Measurements from ENCODE around the gene SRRM4.
"Not testable (repeated sequence)": the region's sequence is repeated elsewhere in the genome, so short reads cannot be mapped to it uniquely, and the experiment has no call there.

Gene SRRM4

GRCh38 chr12:119012179-119012578, 30.8 kb downstream of the SRRM4 start:
- Histone ChIP-seq H3K9me3 (replicated peaks; ENCODE audit: low read length) (peaks cover 2% of the 10 kb centered on the region), H3K4me2 (ENCODE audit: low read length) (no peak overlapping the region), H3K4me1 (ENCODE audit: control insufficient read depth, insufficient read depth, low read length) (no peaks in the 10 kb centered on the region), H3K9ac (ENCODE audit: low read depth, low read length) (no peak overlapping the region), H3K27me3 (ENCODE audit: control insufficient read depth, insufficient read depth, low read length) (no peaks in the 10 kb centered on the region), H3K36me3 (ENCODE audit: insufficient read depth, low read length) (no peaks in the 10 kb centered on the region), H3K4me3 (ENCODE audit: low read length) (no peak overlapping the region)

- Histone ChIP-seq H3K4me3 (ENCODE audit: low read length) (no peak overlapping the region), H3K4me2 (ENCODE audit: low read length) (no peak overlapping the region), H3K4me1 (ENCODE audit: control insufficient read depth, insufficient read depth, low read length) (no peaks in the 10 kb centered on the region), H3K27me3 (ENCODE audit: control insufficient read depth, insufficient read depth, low read length) (no peaks in the 10 kb centered on the region), H3K9ac (ENCODE audit: low read depth, low read length) (no peak overlapping the region), H3K9me3 (replicated peaks; ENCODE audit: low read length) (peaks cover 4% of the 10 kb centered on the region), H3K36me3 (ENCODE audit: insufficient read depth, low read length) (no peaks in the 10 kb centered on the region)
These were observed 31.7 kb downstream of the SRRM4 start for GRCh38 chr12:119013023-119013422.

- Histone ChIP-seq H3K4me2 (ENCODE audit: low read length) (no peak overlapping the region), H3K27me3 (ENCODE audit: control insufficient read depth, insufficient read depth, low read length) (no peaks in the 10 kb centered on the region), H3K9ac (ENCODE audit: low read depth, low read length) (no peak overlapping the region), H3K4me1 (ENCODE audit: control insufficient read depth, insufficient read depth, low read length) (no peaks in the 10 kb centered on the region), H3K9me3 (replicated peaks; ENCODE audit: low read length) (peaks cover 4% of the 10 kb centered on the region), H3K36me3 (ENCODE audit: insufficient read depth, low read length) (no peaks in the 10 kb centered on the region), H3K4me3 (ENCODE audit: low read length) (no peak overlapping the region)
These were observed 33.0 kb downstream of the SRRM4 start for GRCh38 chr12:119014368-119014767.

DNA sequence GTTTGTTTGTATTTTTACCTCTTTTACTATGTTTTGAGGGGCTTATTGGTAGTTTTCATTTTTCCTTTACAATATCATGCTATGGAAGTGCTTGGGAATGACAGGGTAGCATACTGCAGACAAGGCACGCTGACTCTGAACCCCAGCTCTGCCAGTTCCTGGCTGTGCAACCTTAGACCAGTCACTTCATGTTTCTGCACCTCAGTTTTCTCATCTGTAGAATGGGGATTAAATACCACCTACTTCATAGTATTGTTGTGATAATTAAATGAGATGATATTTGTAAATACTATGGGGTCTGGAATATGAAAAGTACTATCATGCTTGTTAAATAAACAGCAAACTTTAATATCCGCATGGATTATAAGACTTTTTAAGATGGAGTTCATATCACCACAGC, 35.4 kb downstream of the SRRM4 start:
- H3K9me3 ChIP-seq (replicated peaks; ENCODE audit: low read length): peaks cover 10% of the 10 kb centered on the region
- no peak overlapping the region for H3K4me2 ChIP-seq (ENCODE audit: low read length)
- no peak overlapping the region for H3K9ac ChIP-seq (ENCODE audit: low read depth, low read length)
- H3K27me3 ChIP-seq (ENCODE audit: control insufficient read depth, insufficient read depth, low read length): no peaks in the 10 kb centered on the region
- no peaks in the 10 kb centered on the region for H3K4me1 ChIP-seq (ENCODE audit: control insufficient read depth, insufficient read depth, low read length)
- no peaks in the 10 kb centered on the region for H3K36me3 ChIP-seq (ENCODE audit: insufficient read depth, low read length)
- no peak overlapping the region for H3K4me3 ChIP-seq (ENCODE audit: low read length)

DNA sequence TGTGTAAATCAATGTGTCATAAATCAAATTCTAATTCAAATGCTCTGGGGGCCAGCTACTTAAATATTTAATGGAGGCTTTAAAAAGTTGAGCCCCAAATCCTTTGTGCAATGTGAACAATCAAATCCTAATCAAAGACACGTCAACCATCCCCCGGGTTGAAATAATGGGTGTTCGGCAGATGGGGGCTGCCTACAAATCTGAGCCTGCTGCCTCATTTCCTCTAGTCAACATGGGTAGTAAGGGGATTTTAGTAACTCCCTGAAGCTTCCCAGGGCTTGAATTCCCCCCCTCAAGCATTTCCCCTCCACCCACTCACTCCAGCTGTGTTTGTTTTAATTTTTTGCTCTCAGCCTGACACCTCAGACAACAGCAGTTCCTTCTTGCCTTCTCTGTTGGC, 37.8 kb downstream of the SRRM4 start:
- Histone ChIP-seq H3K9me3 (replicated peaks; ENCODE audit: low read length) (peaks cover 10% of the 10 kb centered on the region), H3K4me2 (ENCODE audit: low read length) (no peak overlapping the region), H3K9ac (ENCODE audit: low read depth, low read length) (no peak overlapping the region), H3K27me3 (ENCODE audit: control insufficient read depth, insufficient read depth, low read length) (no peaks in the 10 kb centered on the region), H3K36me3 (ENCODE audit: insufficient read depth, low read length) (no peaks in the 10 kb centered on the region), H3K4me3 (ENCODE audit: low read length) (no peak overlapping the region), H3K4me1 (ENCODE audit: control insufficient read depth, insufficient read depth, low read length) (no peaks in the 10 kb centered on the region)

- Histone ChIP-seq H3K27me3 (ENCODE audit: control insufficient read depth, insufficient read depth, low read length) (no peaks in the 10 kb centered on the region), H3K4me3 (ENCODE audit: low read length) (no peak overlapping the region), H3K9ac (ENCODE audit: low read depth, low read length) (no peak overlapping the region), H3K9me3 (replicated peaks; ENCODE audit: low read length) (peaks cover 16% of the 10 kb centered on the region), H3K36me3 (ENCODE audit: insufficient read depth, low read length) (no peaks in the 10 kb centered on the region), H3K4me1 (ENCODE audit: control insufficient read depth, insufficient read depth, low read length) (no peaks in the 10 kb centered on the region), H3K4me2 (ENCODE audit: low read length) (no peak overlapping the region)
These were observed 39.3 kb downstream of the SRRM4 start for GRCh38 chr12:119020406-119021360.

- H3K27me3 ChIP-seq (ENCODE audit: control insufficient read depth, insufficient read depth, low read length): no peaks in the 10 kb centered on the region
- no peak overlapping the region for H3K4me2 ChIP-seq (ENCODE audit: low read length)
- H3K9me3 ChIP-seq (replicated peaks; ENCODE audit: low read length): peaks cover 17% of the 10 kb centered on the region
- H3K36me3 ChIP-seq (ENCODE audit: insufficient read depth, low read length): no peaks in the 10 kb centered on the region
- H3K4me1 ChIP-seq (ENCODE audit: control insufficient read depth, insufficient read depth, low read length): no peaks in the 10 kb centered on the region
- no peak overlapping the region for H3K4me3 ChIP-seq (ENCODE audit: low read length)
- H3K9ac ChIP-seq (ENCODE audit: low read depth, low read length): no peak overlapping the region
These were observed 43.0 kb downstream of the SRRM4 start for GRCh38 chr12:119024356-119024755.

DNA sequence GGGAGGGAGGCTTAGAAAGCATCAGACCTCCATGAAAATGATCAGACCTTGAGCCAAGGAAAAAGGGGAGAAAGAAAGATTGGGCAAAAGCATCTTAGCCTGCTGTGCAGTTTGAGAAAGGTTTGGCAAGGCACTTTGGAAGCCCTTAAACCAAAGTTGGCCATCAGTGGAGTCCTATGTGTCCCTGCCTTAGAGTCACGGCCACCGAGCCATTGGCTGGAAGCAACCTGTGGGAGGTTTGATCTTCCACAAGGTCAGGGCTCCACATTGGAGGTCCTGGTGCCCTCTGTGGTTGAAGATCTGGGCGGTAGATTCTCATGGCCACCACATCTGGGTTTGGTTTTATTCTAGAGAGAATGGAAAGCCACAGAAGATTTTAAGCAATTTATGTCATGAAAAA, 44.4 kb downstream of the SRRM4 start:
- Histone ChIP-seq H3K27me3 (ENCODE audit: control insufficient read depth, insufficient read depth, low read length) (no peaks in the 10 kb centered on the region), H3K4me3 (ENCODE audit: low read length) (no peak overlapping the region), H3K4me1 (ENCODE audit: control insufficient read depth, insufficient read depth, low read length) (no peaks in the 10 kb centered on the region), H3K9ac (ENCODE audit: low read depth, low read length) (no peak overlapping the region), H3K9me3 (replicated peaks; ENCODE audit: low read length) (peaks cover 15% of the 10 kb centered on the region), H3K36me3 (ENCODE audit: insufficient read depth, low read length) (no peaks in the 10 kb centered on the region), H3K4me2 (ENCODE audit: low read length) (no peak overlapping the region)

DNA sequence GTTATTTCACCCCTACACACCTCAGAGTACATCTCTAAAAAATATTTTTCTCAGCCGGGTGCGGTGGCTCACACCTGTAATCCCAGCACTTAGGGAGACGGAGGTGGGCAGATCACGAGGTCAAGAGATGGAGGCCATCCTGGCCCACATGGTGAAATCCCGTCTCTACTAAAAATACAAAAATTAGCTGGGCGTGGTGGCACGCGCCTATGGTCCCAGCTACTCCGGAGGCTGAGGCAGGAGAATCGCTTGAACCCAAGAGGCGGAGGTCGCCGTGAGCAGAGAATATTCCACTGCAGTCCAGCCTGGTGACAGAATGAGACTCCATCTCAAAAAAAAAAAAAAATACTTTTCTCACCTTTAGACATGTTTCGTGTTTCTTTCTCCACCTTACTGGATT, 52.0 kb downstream of the SRRM4 start:
- H3K4me3 ChIP-seq (ENCODE audit: low read length); H3K36me3 ChIP-seq (ENCODE audit: insufficient read depth, low read length); H3K9me3 ChIP-seq (replicated peaks; ENCODE audit: low read length); H3K4me2 ChIP-seq (ENCODE audit: low read length); H3K9ac ChIP-seq (ENCODE audit: low read depth, low read length); H3K4me1 ChIP-seq (ENCODE audit: control insufficient read depth, insufficient read depth, low read length); H3K27me3 ChIP-seq (ENCODE audit: control insufficient read depth, insufficient read depth, low read length): not testable (repeated sequence)

DNA sequence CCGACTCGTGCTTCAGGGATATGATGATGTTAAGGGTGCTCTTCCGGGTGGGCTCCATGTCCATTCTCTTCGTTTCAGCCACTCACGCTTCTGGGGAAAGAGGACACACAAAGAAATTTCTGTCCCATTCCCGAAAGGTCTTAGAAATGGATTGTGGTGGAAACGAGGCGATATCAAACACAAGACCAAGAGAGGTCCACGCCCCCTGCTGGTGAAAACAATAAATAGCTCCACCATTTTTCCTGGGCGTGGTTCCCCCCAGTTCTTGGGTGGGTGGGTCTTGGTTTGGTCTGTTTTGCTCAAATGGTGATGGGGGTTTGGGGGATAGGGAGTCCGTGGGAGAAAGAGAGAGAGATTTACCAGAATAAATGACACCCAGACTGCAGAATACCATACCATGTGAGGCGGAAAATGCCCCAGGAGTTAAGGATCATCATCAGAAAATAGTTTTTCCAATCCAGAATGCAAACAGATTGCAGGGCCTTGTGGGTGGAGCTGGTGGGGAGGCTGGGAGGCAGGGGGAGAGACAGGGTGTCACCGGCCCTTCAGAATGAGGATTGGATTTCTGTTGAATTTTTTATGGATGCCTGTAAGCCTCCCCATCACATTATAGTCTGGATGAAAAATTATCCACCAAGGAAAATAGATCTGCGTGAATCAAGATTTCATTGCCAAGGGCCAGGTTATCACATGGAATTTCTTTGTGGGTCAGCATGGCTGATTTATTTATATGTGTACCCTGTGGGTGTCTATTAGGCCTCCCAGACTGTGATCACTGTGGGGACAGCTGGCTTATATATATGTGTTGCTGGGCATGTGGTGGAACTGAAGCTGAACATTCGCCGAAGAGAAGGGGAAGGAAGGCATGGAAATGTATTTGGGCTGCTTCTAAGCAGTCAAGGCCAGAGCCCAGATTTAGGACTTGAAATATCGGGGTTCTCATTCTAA, 55.8 kb downstream of the SRRM4 start:
- no peak overlapping the region for H3K4me2 ChIP-seq (ENCODE audit: low read length)
- no peaks in the 10 kb centered on the region for H3K36me3 ChIP-seq (ENCODE audit: insufficient read depth, low read length)
- H3K9me3 ChIP-seq (replicated peaks; ENCODE audit: low read length): no peaks in the 10 kb centered on the region
- no peak overlapping the region for H3K4me3 ChIP-seq (ENCODE audit: low read length)
- H3K4me1 ChIP-seq (ENCODE audit: control insufficient read depth, insufficient read depth, low read length): no peaks in the 10 kb centered on the region
- no peak overlapping the region for H3K9ac ChIP-seq (ENCODE audit: low read depth, low read length)
- no peaks in the 10 kb centered on the region for H3K27me3 ChIP-seq (ENCODE audit: control insufficient read depth, insufficient read depth, low read length)

- Histone ChIP-seq H3K4me2 (ENCODE audit: low read length) (no peak overlapping the region), H3K9ac (ENCODE audit: low read depth, low read length) (no peak overlapping the region), H3K4me3 (ENCODE audit: low read length) (no peak overlapping the region), H3K36me3 (ENCODE audit: insufficient read depth, low read length) (no peaks in the 10 kb centered on the region), H3K4me1 (ENCODE audit: control insufficient read depth, insufficient read depth, low read length) (no peaks in the 10 kb centered on the region), H3K27me3 (ENCODE audit: control insufficient read depth, insufficient read depth, low read length) (no peaks in the 10 kb centered on the region), H3K9me3 (replicated peaks; ENCODE audit: low read length) (peaks cover 5% of the 10 kb centered on the region)
These were observed 62.8 kb downstream of the SRRM4 start for GRCh38 chr12:119044094-119044493.
